ENCODE data around the gene DIAPH2.
A peak's percentile ranks its signal among the peaks of the same experiment; 100 is the strongest.
"Not testable (repeated sequence)": the region's sequence is repeated elsewhere in the genome, so short reads cannot be mapped to it uniquely, and the experiment has no call there.

DIAPH2 gene

DNA sequence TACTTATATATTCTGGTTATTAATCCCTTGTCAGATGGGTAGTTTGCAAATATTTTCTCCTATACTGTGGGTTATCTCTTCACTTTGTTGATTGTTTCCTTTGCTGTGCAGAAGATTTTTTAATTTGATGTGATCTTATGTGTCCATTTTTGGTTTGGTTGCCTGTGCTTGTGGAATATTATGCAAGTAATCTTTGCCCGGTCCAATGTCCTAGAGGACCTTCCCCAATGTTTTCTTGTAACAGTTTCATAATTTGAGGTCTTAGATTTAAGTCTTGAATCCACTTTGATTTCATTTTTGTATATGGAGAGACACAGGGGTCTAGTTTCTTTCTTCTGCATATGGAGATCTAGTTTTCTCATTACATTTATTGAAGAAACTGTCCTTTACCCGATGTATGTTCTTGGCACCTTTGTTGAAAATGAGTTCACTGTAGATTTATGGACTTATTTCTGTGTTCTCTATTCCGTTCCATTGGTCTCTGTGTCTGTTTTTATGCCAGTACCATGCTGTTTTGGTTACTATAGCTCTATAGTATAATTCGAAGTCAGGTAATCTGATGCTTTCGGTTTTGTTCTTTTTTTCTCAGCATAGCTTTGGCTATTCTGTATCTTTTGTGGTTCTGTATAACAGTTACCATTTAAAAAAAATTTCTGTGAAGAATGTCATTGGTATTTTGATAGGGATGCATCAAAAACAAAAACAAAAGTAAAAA lies 34.7 kb downstream of the DIAPH2 start:
- DNase-seq: no peak

DNA sequence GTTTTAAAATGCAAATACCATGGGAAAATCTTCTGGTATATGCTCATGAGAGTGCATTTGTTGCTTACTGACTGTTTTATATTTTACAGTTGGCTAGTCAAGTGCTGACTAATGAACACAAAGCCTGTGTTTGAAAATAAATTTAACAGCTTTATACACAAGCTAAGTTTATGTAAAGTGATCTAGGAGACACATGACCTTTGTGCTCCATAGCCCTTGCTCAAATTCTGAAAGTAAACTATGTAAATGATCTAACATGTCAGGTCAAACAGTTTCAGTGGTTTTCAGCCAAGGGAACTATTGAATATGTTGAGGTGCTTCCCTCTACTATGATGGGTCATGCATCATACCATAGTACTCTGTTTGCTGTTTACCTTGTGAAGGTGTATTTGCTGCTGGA lies 36.7 kb downstream of the DIAPH2 start:
- no peak for DNase-seq

GRCh38 chrX:96722781-96723180 lies 38.1 kb downstream of the DIAPH2 start:
- no peak for DNase-seq

- DNase-seq: no peak
Observed at GRCh38 chrX:96729053-96729452, 44.4 kb downstream of the DIAPH2 start.

GRCh38 chrX:96729868-96730643 lies 45.4 kb downstream of the DIAPH2 start:
- DNase-seq: no peak

DNA sequence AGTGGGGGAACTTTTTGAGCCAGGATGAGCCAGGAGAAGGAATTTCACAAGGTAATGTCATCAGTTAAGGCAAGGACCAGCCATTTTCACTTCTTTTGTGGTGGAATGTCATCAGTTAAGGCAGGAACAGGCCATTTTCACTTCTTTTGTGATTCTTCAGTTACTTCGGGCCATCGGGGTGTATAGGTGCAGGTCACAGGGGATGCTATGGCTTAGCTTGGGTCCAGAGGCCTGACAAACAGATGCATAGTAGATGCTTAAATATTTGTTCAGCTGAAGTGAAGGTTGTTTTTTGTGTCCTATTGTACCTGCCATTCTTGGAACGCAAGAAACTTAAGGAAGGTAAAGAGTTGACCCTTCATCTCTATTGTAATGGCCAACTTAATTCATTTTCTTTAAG lies 46.4 kb downstream of the DIAPH2 start:
- DNase-seq: not testable (repeated sequence)

- no peak for DNase-seq
Observed at GRCh38 chrX:96743367-96744073, 58.9 kb downstream of the DIAPH2 start.

- no peak for DNase-seq
Observed at GRCh38 chrX:96752781-96753180, 68.1 kb downstream of the DIAPH2 start.

DNA sequence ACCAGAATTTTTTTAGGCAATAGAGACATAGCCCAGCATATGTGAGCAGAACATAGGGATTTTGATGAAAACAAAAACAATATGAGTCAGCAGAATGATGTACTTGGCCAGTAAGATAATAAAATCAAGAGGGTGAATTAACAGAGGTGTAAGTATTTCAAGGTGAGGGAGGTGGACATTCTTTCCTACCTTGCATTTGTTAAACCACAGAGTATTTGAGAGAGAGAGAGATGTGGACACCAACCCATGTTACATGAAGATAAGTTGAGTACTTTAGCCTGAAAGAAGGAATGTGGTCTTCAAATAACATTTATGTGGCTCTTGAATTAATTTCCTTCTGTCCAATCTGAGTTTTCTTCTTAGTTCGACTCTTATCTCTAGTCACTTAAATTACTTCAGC lies 68.6 kb downstream of the DIAPH2 start:
- DNase-seq: no peak

DNA sequence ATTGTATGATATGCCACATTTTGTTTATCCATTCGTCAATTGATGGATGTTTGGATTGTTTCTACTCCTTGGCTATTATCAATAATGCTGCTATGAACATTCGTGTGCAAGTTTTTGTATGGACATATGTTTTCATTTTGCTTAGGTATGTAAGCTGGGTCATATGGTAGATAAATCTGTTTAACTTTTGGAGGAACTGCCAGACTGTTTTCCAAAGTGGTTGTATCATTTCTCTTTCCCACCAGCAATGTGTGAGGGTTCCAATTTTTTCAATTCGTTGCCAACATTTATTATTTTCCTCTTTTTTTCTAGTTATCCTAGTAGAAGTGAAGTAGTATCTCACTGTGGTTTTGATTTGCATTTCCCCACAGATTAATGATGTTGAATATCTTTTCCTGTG lies 71.8 kb downstream of the DIAPH2 start:
- peak; percentile 9 for DNase-seq

- DNase-seq: no peak
Observed at GRCh38 chrX:96761566-96761965, 76.9 kb downstream of the DIAPH2 start.

DNA sequence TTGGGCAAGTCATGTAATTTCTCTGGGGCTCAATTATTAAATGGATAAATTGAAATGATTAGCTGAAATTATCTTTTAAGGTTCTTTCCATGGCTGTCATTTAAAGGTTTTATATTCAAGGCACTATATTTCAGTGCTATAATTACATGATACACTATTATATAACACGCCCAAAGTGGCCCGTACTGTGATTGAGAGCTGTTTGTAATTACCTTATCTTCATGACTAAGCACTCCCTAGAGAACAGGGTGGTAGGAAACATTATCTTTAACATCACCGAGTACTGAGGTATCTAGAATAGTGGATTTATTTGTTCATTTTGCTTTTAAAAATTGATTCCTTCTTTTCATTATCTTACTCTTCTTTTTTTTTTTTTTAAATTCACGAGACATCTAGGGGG lies 79.0 kb downstream of the DIAPH2 start:
- DNase-seq: no peak

DNA sequence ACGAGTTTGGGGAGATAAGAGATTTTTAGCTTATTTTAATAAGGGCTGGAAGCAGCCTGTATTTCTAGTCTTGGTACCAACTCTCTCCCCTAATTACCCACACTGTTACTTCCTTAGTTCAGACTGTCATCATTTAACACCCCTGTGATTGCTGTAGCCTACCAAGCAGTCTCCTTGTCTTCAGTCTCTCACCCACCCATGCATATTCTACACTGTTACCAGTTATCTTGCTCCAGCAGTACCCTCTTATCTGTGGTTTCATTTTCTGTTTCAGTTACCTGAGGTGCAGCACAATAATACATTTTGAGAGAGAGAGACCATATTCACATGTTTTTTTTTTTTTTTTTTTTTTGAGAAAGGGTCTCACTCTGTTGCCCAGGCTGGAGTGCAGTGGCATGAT lies 80.2 kb downstream of the DIAPH2 start:
- DNase-seq: no peak

DNA sequence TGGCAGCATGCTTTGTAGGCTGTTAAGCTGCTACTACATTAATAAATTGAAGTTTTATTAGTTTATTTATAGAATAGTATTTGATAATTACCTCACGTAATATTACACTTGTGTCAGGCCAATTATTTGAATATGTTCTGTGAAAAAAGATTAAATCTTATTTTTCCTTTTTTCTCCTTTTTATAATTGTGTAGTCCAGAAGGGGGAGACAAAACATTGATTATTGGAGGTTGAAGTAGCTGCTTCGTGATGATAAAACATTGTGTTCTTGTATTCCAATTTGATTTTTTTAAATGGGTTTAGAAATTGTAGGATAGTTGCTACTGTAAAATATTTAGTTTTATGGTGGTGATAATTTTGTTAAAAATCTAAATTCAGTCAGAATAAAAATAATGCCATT lies 85.7 kb downstream of the DIAPH2 start:
- peak; percentile 6 for DNase-seq

DNA sequence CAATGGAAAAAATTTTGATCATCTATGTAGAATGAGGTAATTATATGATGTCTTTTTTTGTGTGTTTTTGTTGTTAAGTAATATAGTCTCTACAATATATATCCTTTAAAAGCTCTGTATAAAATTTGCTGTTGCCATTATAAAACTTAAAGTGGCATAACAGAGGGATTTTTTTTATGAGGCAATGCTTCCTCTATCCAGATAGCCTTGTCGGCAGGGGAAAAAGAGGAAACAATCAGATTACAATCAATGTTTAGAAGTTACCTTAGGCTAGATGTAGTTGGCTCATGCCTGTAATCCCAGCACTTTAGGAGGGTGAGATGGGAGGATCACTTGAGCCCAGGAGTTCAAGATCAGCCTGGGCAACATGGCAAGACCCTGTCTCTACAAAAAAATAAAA lies 86.8 kb downstream of the DIAPH2 start:
- no peak for DNase-seq

GRCh38 chrX:96774116-96774515 lies 89.5 kb downstream of the DIAPH2 start:
- no peak for DNase-seq

GRCh38 chrX:96776966-96777365 lies 92.3 kb downstream of the DIAPH2 start:
- peak; percentile 20 for DNase-seq

- no peak for DNase-seq
Observed at GRCh38 chrX:96791559-96791958, 106.9 kb downstream of the DIAPH2 start.

DNA sequence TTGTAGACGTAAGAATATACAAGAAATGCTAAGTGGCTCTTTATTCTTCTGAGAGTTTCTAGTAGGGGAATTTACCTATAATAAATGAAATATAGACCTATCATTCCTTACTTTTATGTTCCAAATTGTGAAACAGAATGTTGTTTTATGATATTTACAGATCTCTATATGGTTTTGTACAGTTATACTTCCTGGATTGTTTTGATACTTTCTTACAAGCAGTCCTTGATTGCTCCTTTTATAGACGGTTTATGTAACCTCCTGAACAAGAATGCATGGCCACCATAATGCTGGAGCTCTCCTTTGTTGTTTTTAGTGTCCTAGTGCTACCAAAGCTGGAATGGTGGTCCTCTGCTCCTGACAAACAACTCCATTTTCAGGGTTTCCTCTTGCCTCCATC lies 107.4 kb downstream of the DIAPH2 start:
- no peak for DNase-seq

GRCh38 chrX:96798982-96799381 lies 114.3 kb downstream of the DIAPH2 start:
- DNase-seq: no peak

- DNase-seq: no peak
Observed at GRCh38 chrX:96807318-96807717, 122.7 kb downstream of the DIAPH2 start.

- DNase-seq: no peak
Observed at GRCh38 chrX:96820935-96821334, 136.3 kb downstream of the DIAPH2 start.

DNA sequence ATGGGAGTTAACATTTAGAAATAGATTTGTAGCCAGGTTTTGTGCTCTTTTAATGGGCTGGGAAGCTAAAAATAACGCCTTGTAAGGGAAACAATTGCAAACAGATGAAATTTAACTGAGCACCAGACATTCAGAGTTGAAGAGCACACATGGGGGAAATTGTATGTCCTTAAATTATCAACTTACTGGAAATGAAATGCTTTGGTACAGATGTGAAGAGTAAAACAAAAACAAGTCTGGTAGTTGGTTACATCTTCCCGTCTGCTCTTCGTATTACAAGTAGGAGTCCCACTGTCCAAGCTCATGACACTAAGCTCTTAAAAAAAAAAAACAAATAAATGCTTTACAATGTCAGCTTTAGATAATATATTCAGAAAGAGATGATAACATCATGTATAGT lies 139.5 kb downstream of the DIAPH2 start:
- no peak for DNase-seq

GRCh38 chrX:96833333-96833732 lies 148.7 kb downstream of the DIAPH2 start:
- no peak for DNase-seq
